HEK293 (cell line): ENCODE results near the gene KRT16.
"Not testable (repeated sequence)": the region's sequence is repeated elsewhere in the genome, so short reads cannot be mapped to it uniquely, and the experiment has no call there.

Experiments used
- ZFP37 ChIP-seq: fragments of 450-650 bp; formaldehyde crosslinking; IDR thresholded peaks from 2 replicates; pipeline ENCODE4 v1.5.1; 2016; ENCODE audit warnings: missing biosample characterization, missing genetic modification characterization
- ZNF155 ChIP-seq: fragments of 450-650 bp; formaldehyde crosslinking; IDR thresholded peaks from 2 replicates; pipeline ENCODE4 v1.5.1; 2016; ENCODE audit warnings: missing biosample characterization, missing genetic modification characterization
- ZNF423 ChIP-seq: fragments of 450-650 bp; formaldehyde crosslinking; IDR thresholded peaks from 2 replicates; pipeline ENCODE4 v1.5.1; 2016; ENCODE audit warnings: missing biosample characterization, missing genetic modification characterization
- TF ChIP-seq, protein P1 (sequence below): fragments of 450-650 bp; formaldehyde crosslinking; IDR thresholded peaks from 2 replicates; pipeline ENCODE4 v1.5.1; 2016; ENCODE audit warnings: missing biosample characterization, missing genetic modification characterization
- TF ChIP-seq, protein P2 (sequence below): fragments of 450-650 bp; formaldehyde crosslinking; IDR thresholded peaks from 2 replicates; pipeline ENCODE4 v1.5.1; 2016; ENCODE audit warnings: missing biosample characterization, missing genetic modification characterization
- TF ChIP-seq, protein P3 (sequence below): fragments of 450-650 bp; formaldehyde crosslinking; IDR thresholded peaks from 2 replicates; pipeline ENCODE4 v1.5.1; 2016; ENCODE audit warnings: missing biosample characterization, missing genetic modification characterization, borderline replicate concordance

DNA sequence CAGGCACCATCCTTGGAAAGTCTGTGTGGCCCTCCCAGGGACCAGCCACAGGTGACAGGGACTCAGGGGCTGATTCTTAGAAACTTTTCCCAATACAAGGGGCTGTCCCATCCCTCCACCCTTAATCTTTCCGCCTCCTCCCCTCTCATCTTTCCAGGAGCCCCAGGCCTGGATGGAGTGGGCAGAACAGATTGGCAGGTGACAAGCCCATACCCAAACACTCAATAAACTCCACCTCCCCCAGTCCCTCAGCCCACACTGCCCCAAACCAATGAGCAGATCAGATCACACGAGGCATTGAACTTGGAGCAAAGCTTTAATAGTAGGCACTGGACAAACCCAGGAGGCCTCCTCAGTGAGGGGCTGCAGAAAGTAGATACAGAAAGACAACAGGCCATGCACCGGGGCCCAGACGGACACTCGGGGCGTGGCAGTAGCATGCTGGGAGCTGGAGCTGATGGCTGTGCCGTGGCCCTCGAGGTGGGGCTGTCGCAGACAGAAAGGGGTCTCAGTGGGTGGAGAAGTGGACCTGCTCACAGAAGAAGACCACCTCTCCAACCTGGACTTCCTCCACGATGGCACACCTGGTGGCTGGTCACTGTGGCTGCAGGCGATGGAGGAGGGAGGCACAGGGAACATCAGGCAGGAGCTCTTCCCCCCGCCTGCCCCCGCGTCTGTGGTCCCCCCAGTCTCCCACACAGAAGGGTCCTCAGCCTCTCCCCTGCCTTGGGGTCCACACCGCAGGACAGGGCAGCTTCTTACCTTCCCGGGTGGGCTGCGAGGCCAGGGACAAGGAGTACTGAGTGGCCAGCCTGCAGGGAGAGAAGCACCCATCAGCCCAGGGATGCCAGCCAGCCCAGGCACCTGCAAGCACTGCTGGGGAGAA is 13.7 kb upstream of the KRT16 start:
- TF ChIP-seq, protein P1, sequence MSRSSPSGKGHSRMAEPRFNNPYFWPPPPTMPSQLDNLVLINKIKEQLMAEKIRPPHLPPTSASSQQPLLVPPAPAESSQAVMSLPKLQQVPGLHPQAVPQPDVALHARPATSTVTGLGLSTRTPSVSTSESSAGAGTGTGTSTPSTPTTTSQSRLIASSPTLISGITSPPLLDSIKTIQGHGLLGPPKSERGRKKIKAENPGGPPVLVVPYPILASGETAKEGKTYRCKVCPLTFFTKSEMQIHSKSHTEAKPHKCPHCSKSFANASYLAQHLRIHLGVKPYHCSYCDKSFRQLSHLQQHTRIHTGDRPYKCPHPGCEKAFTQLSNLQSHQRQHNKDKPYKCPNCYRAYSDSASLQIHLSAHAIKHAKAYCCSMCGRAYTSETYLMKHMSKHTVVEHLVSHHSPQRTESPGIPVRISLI (tag by site-specific recombination), result not testable (repeated sequence)
- TF ChIP-seq ZNF155, ZNF423, ZFP37 (tag by site-specific recombination): not testable (repeated sequence)
- TF ChIP-seq, protein P2, sequence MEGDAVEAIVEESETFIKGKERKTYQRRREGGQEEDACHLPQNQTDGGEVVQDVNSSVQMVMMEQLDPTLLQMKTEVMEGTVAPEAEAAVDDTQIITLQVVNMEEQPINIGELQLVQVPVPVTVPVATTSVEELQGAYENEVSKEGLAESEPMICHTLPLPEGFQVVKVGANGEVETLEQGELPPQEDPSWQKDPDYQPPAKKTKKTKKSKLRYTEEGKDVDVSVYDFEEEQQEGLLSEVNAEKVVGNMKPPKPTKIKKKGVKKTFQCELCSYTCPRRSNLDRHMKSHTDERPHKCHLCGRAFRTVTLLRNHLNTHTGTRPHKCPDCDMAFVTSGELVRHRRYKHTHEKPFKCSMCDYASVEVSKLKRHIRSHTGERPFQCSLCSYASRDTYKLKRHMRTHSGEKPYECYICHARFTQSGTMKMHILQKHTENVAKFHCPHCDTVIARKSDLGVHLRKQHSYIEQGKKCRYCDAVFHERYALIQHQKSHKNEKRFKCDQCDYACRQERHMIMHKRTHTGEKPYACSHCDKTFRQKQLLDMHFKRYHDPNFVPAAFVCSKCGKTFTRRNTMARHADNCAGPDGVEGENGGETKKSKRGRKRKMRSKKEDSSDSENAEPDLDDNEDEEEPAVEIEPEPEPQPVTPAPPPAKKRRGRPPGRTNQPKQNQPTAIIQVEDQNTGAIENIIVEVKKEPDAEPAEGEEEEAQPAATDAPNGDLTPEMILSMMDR (tag by site-specific recombination), result not testable (repeated sequence)
- TF ChIP-seq, protein P3, sequence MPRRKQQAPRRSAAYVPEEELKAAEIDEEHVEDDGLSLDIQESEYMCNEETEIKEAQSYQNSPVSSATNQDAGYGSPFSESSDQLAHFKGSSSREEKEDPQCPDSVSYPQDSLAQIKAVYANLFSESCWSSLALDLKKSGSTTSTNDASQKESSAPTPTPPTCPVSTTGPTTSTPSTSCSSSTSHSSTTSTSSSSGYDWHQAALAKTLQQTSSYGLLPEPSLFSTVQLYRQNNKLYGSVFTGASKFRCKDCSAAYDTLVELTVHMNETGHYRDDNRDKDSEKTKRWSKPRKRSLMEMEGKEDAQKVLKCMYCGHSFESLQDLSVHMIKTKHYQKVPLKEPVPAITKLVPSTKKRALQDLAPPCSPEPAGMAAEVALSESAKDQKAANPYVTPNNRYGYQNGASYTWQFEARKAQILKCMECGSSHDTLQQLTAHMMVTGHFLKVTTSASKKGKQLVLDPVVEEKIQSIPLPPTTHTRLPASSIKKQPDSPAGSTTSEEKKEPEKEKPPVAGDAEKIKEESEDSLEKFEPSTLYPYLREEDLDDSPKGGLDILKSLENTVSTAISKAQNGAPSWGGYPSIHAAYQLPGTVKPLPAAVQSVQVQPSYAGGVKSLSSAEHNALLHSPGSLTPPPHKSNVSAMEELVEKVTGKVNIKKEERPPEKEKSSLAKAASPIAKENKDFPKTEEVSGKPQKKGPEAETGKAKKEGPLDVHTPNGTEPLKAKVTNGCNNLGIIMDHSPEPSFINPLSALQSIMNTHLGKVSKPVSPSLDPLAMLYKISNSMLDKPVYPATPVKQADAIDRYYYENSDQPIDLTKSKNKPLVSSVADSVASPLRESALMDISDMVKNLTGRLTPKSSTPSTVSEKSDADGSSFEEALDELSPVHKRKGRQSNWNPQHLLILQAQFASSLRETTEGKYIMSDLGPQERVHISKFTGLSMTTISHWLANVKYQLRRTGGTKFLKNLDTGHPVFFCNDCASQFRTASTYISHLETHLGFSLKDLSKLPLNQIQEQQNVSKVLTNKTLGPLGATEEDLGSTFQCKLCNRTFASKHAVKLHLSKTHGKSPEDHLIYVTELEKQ, result not testable (repeated sequence)
